GM19324 (cell line): ENCODE results near the gene GSPT1.

Experiments used
- ATAC-seq: cut with Tn5 transposase; IDR thresholded peaks from one replicate; pipeline ENCODE4 v1.9.1; 2021; ENCODE audit warnings: mild to moderate bottlenecking, moderate library complexity; ENCODE audit not compliant: unreplicated experiment, low FRiP score

The GSPT1 gene

GRCh38 chr16:11914210-11915113, 1.3 kb downstream of the GSPT1 start:
- peak; percentile 0 for ATAC-seq

GRCh38 chr16:11913425-11914079, 2.2 kb downstream of the GSPT1 start:
- ATAC-seq: no peak

- no peak for ATAC-seq
Measured at GRCh38 chr16:11909653-11910545, 5.9 kb downstream of the GSPT1 start.

GRCh38 chr16:11907160-11907970, 8.4 kb downstream of the GSPT1 start:
- ATAC-seq: no peak

DNA sequence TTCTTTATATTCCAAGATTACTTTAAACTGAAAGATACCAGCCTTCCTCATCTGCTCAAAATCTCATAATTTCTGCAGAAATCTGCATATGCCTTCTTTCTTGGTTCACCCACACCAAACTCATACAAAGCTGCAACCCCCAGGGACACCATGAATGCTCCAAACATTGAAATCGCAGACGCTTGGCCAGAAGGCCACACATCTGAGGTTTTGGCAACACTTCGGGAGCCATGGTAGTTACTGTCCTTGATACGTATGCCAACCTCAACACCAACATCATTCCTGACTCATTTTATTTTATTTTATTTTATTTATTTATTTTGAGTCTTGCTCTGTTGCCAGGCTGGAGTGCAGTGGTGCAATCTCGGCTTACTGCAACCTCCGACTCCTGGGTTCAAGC, 11.8 kb downstream of the GSPT1 start:
- no peak for ATAC-seq

DNA sequence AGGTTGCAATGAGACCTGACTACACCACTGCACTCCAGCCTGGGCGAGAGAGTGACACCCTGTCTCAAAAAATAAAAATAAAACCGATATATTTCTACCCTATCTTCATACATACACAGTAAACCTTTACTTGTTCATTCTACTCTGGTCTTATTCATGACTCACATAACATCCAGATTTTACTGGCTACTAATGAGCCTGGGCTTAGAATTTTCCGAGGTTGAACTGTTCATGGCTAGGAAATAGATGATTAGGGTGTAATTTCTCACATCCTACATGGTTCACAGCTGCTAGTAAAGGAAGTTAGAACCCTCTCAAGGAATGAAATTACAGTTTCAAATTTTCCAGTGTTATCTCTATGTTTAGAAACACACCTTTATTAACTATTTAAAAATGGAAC, 14.7 kb downstream of the GSPT1 start:
- no peak for ATAC-seq

- no peak for ATAC-seq
Measured at GRCh38 chr16:11896486-11897176, 19.1 kb downstream of the GSPT1 start.

- ATAC-seq: no peak
Measured at GRCh38 chr16:11893571-11893970, 22.2 kb downstream of the GSPT1 start.

GRCh38 chr16:11892761-11893160, 23.0 kb downstream of the GSPT1 start:
- ATAC-seq: no peak

GRCh38 chr16:11890231-11890965, 25.4 kb downstream of the GSPT1 start:
- no peak for ATAC-seq

DNA sequence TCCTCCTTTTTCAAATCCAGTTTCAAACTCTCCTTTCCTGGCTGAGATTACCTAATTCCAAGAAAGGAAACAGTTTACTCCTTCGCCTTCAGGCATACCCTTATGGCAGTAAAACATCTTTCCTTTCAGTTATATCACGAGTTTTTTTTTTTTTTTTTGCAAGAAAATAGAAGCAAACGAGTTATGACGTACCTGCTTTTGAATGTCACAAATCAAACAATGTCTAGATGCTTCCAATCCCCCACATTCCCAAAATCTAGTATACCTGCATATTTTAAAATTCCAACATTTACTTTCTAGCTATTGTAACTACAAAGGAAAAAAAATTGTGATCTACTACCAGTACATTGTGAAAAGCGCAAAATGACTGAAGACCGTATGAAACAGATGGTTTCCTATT, 28.9 kb downstream of the GSPT1 start:
- no peak for ATAC-seq

- no peak for ATAC-seq
Measured at GRCh38 chr16:11884035-11884434, 31.7 kb downstream of the GSPT1 start.

DNA sequence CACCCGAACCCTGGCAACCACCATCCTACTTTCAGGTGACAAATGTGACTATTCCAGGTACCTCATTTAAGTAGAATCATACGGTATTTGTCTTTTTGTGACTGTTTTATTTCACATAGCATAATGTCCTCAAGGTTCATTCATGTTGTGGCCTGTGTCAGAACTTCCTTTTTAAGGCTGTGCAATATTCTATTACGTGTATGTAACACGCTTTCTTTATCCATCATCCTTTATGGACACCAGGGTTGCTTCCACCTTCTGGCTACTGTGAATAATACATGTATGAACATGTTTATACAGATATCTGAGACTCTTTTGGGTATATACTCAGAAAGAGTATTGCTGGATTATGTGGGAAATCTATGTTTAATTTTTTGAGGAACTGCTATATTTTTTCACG, 35.7 kb downstream of the GSPT1 start:
- no peak for ATAC-seq

GRCh38 chr16:11877374-11877773, 38.4 kb downstream of the GSPT1 start:
- no peak for ATAC-seq

GRCh38 chr16:11876306-11876705, 39.5 kb downstream of the GSPT1 start:
- no peak for ATAC-seq

DNA sequence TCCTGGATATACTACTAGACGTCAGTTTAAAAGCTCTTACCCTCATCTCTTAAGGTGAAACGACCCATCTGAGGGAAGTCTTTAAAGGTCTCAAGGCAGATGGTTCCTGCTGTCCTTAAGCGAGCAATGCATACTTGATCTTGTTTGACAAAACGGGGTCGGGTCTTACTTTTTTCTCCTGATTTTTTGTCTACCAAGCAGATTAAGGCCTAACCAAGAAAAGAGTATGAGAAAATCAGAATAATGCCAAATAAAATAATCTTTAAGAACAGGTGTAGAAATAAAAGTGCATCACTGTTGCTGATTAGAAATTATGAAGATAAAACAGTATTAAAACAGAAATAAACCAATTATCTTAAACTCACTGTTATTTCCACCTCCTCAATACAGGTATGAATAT, 40.0 kb downstream of the GSPT1 start:
- no peak for ATAC-seq

DNA sequence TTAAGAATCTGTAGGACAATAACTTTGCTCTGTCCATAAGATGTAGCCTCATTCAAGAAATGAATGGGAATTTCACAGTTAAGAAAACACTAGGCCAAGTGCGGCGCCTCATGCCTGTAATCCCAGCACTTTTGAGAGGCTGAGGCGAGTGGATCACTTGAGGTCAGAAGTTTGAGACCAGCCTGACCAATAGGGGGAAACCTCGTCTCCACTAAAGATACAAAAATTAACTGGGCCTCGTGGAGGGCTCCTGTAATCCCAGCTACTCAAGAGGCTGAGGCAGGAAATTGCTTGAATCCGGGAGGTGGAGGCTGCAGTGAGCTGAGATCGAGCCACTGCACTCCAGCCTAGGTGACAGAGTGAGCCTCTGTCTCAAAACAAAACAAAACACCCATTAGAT, 44.6 kb downstream of the GSPT1 start:
- no peak for ATAC-seq

- ATAC-seq: no peak
Measured at GRCh38 chr16:11870399-11870798, 45.4 kb downstream of the GSPT1 start.
